Tibial nerve (tissue), 4 donors: Measurements from ENCODE around the gene SLC6A16. TPM values are rescaled to one million over a fixed set of nuclear protein-coding genes. Genes with fewer than 3 reads are reported as not detected.
A peak's percentile ranks its signal among the peaks of the same experiment; 100 is the strongest.
"Not testable (repeated sequence)": the region's sequence is repeated elsewhere in the genome, so short reads cannot be mapped to it uniquely, and the experiment has no call there.

ENCODE experiments used
- DNase-seq, 2 donors: peaks; one replicate each; pipeline ENCODE4 v3.0.0-alpha.2; 2019; ENCODE audit warnings: low spot score in 2 of 2
- H3K27ac ChIP-seq, 4 donors: fragments of 200-600 bp; sonication (generic) in 3 of 4; one replicate each; pipeline ENCODE4 v1.5.1; 2017 to 2019; ENCODE audit warnings: mild to moderate bottlenecking in 1 of 4
- H3K27me3 ChIP-seq, 2 donors: fragments of 200-600 bp; sonication (generic) in 1 of 2; one replicate each; pipeline versions ENCODE4 v1.5.1 to v1.6.0; 2017 to 2019
- H3K36me3 ChIP-seq, 3 donors: fragments of 200-600 bp; sonication (generic); one replicate each; pipeline ENCODE4 v1.5.1; 2018 to 2019
- H3K4me1 ChIP-seq, 4 donors: fragments of 200-600 bp; sonication (generic) in 3 of 4; one replicate each; pipeline ENCODE4 v1.5.1; 2017 to 2019
- H3K4me3 ChIP-seq, 4 donors: fragments of 200-600 bp; sonication (generic) in 3 of 4; one replicate each; pipeline ENCODE4 v1.5.1; 2017 to 2019; ENCODE audit warnings: mild to moderate bottlenecking in 1 of 4, moderate library complexity in 1 of 4
- H3K9me3 ChIP-seq, 4 donors: fragments of 200-600 bp; sonication (generic) in 3 of 4; one replicate each; pipeline ENCODE4 v1.5.1; 2017 to 2019
- EP300 ChIP-seq, 2 donors: sonication (generic); formaldehyde crosslinking; IDR thresholded peaks; one replicate each; pipeline ENCODE4 v1.6.1; 2017; ENCODE audit warnings: antibody characterized with exemption in 2 of 2, mild to moderate bottlenecking in 1 of 2
- POLR2A ChIP-seq, 2 donors: fragments of 450-650 bp; IDR thresholded peaks; one replicate each; pipeline ENCODE4 v1.6.1; 2017; ENCODE audit warnings: antibody characterized with exemption in 2 of 2, mild to moderate bottlenecking in 2 of 2, moderate library complexity in 2 of 2
- WGBS, 2 donors: methylation state at CpG; one replicate each; pipeline ENCODE4 v1.1.5; 2018; 5-methylcytosine and 5-hydroxymethylcytosine counted together
- total RNA-seq, 4 donors: library from RNA; depleted of rRNA; stranded (reverse); fragments of >200 nt; gene quantifications; one replicate each; pipeline ENCODE4 v1.1.0, GENCODE V29; 2016
- TF ChIP-seq, protein P1 (sequence below), 5 experiments: fragments of 200-600 bp in 3 of 5; fragments of 450-650 bp in 2 of 5; sonication (generic) in 3 of 5; IDR thresholded peaks; one replicate each; pipeline ENCODE4 v1.5.1; 2016 to 2019; ENCODE audit warnings: antibody characterized with exemption in 5 of 5, mild to moderate bottlenecking in 3 of 5, moderate library complexity in 2 of 5

The SLC6A16 gene
- total RNA-seq, 4 donors from 2014 or later: 2.6 to 4.6 (median 3.4) TPM

DNA sequence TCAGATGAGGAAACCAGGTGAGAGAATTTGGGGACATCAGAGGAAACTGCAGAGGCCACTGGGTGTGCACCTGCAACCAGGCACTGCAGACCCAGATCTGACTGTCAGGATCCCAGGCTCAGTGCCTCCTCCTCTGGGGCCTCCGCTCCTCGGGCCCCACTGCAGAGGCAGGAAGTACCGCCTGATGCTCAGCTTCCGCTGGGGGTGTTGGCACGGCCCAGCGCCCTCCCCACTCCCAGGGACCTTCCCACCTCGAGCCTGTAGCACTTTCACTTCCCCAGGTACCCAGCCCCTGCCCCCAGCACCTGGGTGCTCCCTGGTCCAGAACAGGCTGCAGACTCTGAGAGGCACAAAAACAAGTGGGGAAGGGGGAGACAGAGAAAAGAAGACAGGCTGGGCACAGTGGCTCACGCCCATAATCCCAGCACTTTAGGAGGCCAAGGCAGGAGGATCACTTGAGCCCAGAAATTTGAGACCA is 8.9 kb upstream of the SLC6A16 start:
- peaks cover 0 to 12% of the 10 kb centered on the region in 2 donors for H3K27me3 ChIP-seq
- TF ChIP-seq POLR2A (IDR thresholded peaks at IDR 0.05) (no peak), EP300 (IDR thresholded peaks at IDR 0.05) (no peak)
- TF ChIP-seq, protein P1, sequence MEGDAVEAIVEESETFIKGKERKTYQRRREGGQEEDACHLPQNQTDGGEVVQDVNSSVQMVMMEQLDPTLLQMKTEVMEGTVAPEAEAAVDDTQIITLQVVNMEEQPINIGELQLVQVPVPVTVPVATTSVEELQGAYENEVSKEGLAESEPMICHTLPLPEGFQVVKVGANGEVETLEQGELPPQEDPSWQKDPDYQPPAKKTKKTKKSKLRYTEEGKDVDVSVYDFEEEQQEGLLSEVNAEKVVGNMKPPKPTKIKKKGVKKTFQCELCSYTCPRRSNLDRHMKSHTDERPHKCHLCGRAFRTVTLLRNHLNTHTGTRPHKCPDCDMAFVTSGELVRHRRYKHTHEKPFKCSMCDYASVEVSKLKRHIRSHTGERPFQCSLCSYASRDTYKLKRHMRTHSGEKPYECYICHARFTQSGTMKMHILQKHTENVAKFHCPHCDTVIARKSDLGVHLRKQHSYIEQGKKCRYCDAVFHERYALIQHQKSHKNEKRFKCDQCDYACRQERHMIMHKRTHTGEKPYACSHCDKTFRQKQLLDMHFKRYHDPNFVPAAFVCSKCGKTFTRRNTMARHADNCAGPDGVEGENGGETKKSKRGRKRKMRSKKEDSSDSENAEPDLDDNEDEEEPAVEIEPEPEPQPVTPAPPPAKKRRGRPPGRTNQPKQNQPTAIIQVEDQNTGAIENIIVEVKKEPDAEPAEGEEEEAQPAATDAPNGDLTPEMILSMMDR (IDR thresholded peaks at IDR 0.05): no peak
- no peaks in the 10 kb centered on the region for H3K9me3 ChIP-seq
- H3K4me1 ChIP-seq: peaks cover 0 to 16% (median 0%) of the 10 kb centered on the region in 4 donors
- no peak for DNase-seq
- peaks cover 0 to 10% (median 0%) of the 10 kb centered on the region in 3 donors for H3K36me3 ChIP-seq
- 65 to 67% methylated on average over 1 to 6 of the region's 8 CpGs for WGBS, 2 donors
- H3K4me3 ChIP-seq: no peak overlapping the region
- H3K27ac ChIP-seq: peak overlapping the region in 1 of 4 donors; percentile 81

DNA sequence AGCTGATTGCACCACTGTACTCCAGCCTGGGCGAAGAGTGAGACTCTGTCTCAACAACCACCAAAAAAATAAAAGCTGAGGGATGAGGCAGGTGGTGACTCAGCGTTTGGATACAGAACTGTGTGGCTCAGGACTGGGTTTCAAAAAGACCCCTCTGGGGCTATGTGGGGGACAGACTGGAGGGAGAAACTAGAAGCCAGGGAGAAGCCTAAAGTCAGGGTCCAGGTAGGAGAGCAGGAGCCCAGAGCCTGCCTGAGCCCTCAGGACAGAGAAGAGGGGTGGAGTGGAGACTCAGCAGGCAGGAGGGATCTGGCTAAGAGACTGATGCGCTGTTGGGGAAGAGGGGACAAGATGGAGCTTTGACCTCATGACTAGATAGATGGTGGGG is 8.4 kb upstream of the SLC6A16 start:
- Histone ChIP-seq H3K27me3 (peaks cover 0 to 7% of the 10 kb centered on the region in 2 donors), H3K4me1 (peaks cover 0 to 11% (median 0%) of the 10 kb centered on the region in 4 donors), H3K27ac (peak overlapping the region in 1 of 4 donors; percentile 47), H3K36me3 (peaks cover 0 to 10% (median 0%) of the 10 kb centered on the region in 3 donors), H3K4me3 (no peak overlapping the region), H3K9me3 (no peaks in the 10 kb centered on the region)
- no peak for DNase-seq
- TF ChIP-seq, protein P1 (IDR thresholded peaks at IDR 0.05): no peak
- TF ChIP-seq POLR2A (IDR thresholded peaks at IDR 0.05): no peak
- no peak for TF ChIP-seq EP300 (IDR thresholded peaks at IDR 0.05)
- WGBS, 2 donors: 73 to 82% methylated on average over 3 of the region's 3 CpGs

DNA sequence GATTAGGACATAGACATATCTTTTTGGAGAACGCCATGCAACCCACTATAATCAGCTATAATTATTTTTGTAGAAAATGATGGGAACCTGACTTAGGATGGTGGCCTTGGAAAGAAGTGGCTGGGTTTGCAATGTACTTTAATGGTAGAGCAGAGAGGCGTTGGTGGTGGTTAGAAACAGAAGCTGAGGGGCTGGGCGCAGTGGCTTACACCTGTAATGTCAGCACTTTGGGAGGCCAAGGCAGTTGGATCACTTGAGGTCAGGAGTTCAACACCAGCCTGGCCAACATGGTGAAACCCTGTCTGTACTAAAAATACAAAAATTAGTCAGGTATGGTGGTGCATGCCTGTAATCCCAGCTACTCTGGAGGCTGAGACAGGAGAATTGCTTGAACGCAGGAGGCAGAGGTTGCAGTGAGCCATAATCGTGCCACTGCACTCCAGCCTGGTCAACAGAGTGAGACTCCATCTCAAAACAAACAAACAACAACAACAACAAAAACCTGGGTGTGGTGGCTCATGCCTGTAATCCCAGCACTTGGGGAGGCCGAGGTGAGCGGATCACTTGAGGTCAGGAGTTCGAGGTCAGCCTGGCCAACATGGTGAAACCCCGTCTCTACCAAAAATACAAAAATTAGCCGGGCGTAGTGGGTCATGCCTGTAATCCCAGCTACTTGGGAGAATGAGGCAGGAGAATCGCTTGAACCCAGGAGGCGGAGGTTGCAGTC is 7.9 kb upstream of the SLC6A16 start:
- WGBS, 2 donors: 92% methylated on average over 13 of the region's 13 CpGs

DNA sequence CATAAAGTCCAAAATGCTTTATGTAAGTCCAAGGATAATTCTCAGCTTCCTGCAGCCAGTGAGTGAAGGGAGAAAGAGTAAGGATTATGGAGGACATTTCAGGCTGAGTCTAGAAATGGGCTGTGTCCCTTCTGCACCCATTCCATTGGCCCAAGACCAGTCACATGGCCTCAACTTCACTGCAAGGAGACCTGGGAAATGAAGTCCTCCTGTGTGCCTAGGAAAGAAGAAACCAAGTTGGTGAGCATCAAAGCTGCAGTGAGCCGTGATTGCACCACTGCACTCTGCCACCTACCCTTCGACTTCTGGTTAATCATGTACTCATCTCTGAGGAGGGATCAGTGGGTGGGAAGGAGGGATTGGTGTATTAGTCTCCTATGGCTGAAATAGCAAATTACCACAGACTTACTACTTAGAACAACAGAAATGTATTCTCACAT is 6.6 kb upstream of the SLC6A16 start:
- WGBS, 2 donors: 43 to 70% methylated on average over 2 of the region's 2 CpGs
- no peaks in the 10 kb centered on the region for H3K27me3 ChIP-seq
- H3K27ac ChIP-seq: no peak overlapping the region
- no peak for DNase-seq
- H3K4me3 ChIP-seq: no peak overlapping the region
- TF ChIP-seq EP300 (IDR thresholded peaks at IDR 0.05): no peak
- TF ChIP-seq, protein P1 (IDR thresholded peaks at IDR 0.05): no peak
- TF ChIP-seq POLR2A (IDR thresholded peaks at IDR 0.05): no peak
- peaks cover 0 to 10% (median 0%) of the 10 kb centered on the region in 3 donors for H3K36me3 ChIP-seq
- peaks cover 0 to 4% (median 1%) of the 10 kb centered on the region in 4 donors for H3K4me1 ChIP-seq
- no peaks in the 10 kb centered on the region for H3K9me3 ChIP-seq

More for the DNA sequence above, 7.9 kb upstream of the SLC6A16 start:
- H3K27me3 ChIP-seq, H3K4me3 ChIP-seq, H3K27ac ChIP-seq, H3K4me1 ChIP-seq, H3K9me3 ChIP-seq, H3K36me3 ChIP-seq, DNase-seq: not testable (repeated sequence)

DNA sequence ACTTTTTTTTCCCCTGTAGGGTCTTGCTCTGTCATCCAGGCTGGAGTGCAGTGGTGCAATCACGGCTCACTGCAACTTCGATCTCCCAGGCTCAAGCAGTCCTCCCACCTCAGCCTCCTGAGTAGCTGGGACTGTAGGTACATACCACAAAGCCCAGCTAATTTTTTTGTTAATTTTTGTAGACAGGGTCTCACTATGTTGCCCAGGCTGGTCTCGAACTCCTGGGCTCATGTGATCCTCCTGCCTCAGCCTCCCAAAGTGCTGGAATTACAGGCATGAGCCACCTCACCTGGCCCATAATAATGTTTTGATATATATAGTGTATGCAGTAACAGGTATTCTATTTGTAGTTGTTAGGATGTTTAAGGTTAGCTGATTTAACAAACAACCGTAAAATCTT is 6.2 kb upstream of the SLC6A16 start:
- DNase-seq: not testable (repeated sequence)
- 94 to 96% methylated on average over 4 of the region's 4 CpGs for WGBS, 2 donors

DNA sequence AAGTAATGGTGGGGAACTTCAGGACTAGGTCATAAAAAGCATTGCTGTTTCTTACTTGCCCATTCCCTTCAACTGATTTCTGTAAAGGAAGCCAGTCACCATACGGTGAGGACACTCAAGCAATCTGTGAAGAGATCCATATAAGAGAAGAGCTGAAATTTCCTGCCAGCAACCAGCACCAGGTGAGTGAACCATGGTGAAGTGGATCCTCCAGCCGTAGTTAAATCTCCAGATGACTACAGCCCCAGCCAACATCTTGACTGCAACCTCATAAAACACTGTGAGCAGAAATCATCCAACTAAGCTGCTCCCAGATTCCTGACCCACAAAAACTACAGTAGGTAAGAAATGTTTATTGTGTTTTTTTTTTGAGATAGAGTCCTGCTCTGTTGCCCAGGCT is 3.8 kb upstream of the SLC6A16 start:
- peaks cover 0 to 10% (median 0%) of the 10 kb centered on the region in 3 donors for H3K36me3 ChIP-seq
- DNase-seq: no peak
- H3K4me3 ChIP-seq: no peak overlapping the region
- no peaks in the 10 kb centered on the region for H3K27me3 ChIP-seq
- peaks cover 0 to 4% (median 0%) of the 10 kb centered on the region in 4 donors for H3K4me1 ChIP-seq
- TF ChIP-seq, protein P1 (IDR thresholded peaks at IDR 0.05): no peak
- TF ChIP-seq EP300 (IDR thresholded peaks at IDR 0.05): no peak
- WGBS, 2 donors: 90% methylated on average over 2 of the region's 2 CpGs
- H3K9me3 ChIP-seq: no peaks in the 10 kb centered on the region
- no peak overlapping the region for H3K27ac ChIP-seq

More for the DNA sequence above, 6.2 kb upstream of the SLC6A16 start:
- not testable (repeated sequence) for H3K36me3 ChIP-seq, H3K4me1 ChIP-seq, H3K9me3 ChIP-seq, H3K27me3 ChIP-seq, H3K4me3 ChIP-seq, H3K27ac ChIP-seq
